Mucosa of descending colon (tissue), 3 donors: ENCODE measurements around the gene PLEKHA5. TPM values are rescaled to one million over a fixed set of nuclear protein-coding genes. Genes with fewer than 3 reads are reported as not detected.
"Not testable (repeated sequence)": the region's sequence is repeated elsewhere in the genome, so short reads cannot be mapped to it uniquely, and the experiment has no call there.

Experiments
- ATAC-seq: fragments of 200-7000 bp; cut with Tn5 transposase; one replicate; pipeline ENCODE4 v1.9.1; 2020; ENCODE audit warnings: mild to moderate bottlenecking, moderate library complexity
- DNase-seq, 3 donors: peaks; one replicate each; pipeline ENCODE4 v3.0.0-alpha.2; 2020
- H3K36me3 ChIP-seq: fragments of 200-600 bp; one replicate; pipeline ENCODE4 v1.8.0; 2021; ENCODE audit warnings: low read depth, mild to moderate bottlenecking
- H3K4me1 ChIP-seq: fragments of 200-600 bp; one replicate; pipeline ENCODE4 v1.8.0; 2021; ENCODE audit warnings: low read depth, mild to moderate bottlenecking
- H3K4me3 ChIP-seq: fragments of 200-600 bp; one replicate; pipeline ENCODE4 v1.8.0; 2021; ENCODE audit warnings: mild to moderate bottlenecking
- H3K9me3 ChIP-seq: fragments of 200-600 bp; one replicate; pipeline ENCODE4 v1.8.0; 2021; ENCODE audit warnings: mild to moderate bottlenecking
- CTCF ChIP-seq: fragments of 200-600 bp; IDR thresholded peaks from one replicate; pipeline ENCODE4 v1.8.0; 2022; ENCODE audit warnings: antibody characterized with exemption, mild to moderate bottlenecking
- intact Hi-C, 2 donors: fragments of 100-400 bp; cut with DNase I in 1 of 2; cut with micrococcal nuclease in 1 of 2; formaldehyde crosslinking; loops; one replicate each; pipeline versions ENCODE4 v1.11.0 to v1.11.1; 2022; cut with DNase I, micrococcal nuclease
- total RNA-seq, 3 donors: library from RNA; stranded (reverse); fragmentation: NEBNext Ultra II Directional in 2 of 3; extraction: Animal tissue kit (Norgen Biotek cat#: 25700) in 2 of 3; gene quantifications; one replicate each; pipeline versions ENCODE4 v1.2.1 to v1.2.4, GENCODE V29; 2021 to 2023
- donor health status: DM: no; HTN: no; CAD: no; lungs with moderate emphysema.
- donor health status: DM: no; HTN: no; CAD: no.
- donor health status: DM: no; HTN: yes; CAD: no.

Gene PLEKHA5
- total RNA-seq, 3 donors from 2014 or later = 29.6 to 47.9 (median 36.5) TPM

GRCh38 chr12:19338405-19338804, 208.9 kb downstream of the PLEKHA5 start:
- H3K4me3 ChIP-seq = no peak overlapping the region
- DNase-seq (no peak), ATAC-seq (no peak)
- intact Hi-C loops = no loop called here
- H3K36me3 ChIP-seq = no peaks in the 10 kb centered on the region
- H3K9me3 ChIP-seq = peaks cover 6% of the 10 kb centered on the region
- no peaks in the 10 kb centered on the region for H3K4me1 ChIP-seq
- TF ChIP-seq CTCF = no peak

- ATAC-seq, DNase-seq, H3K36me3 ChIP-seq, H3K4me1 ChIP-seq, intact Hi-C loops, H3K4me3 ChIP-seq, H3K9me3 ChIP-seq: not testable (repeated sequence)
Observed at GRCh38 chr12:19350850-19351249, 221.3 kb downstream of the PLEKHA5 start.

- no peaks in the 10 kb centered on the region for H3K36me3 ChIP-seq
- no peak for TF ChIP-seq CTCF
- ATAC-seq (no peak), DNase-seq (no peak)
- H3K4me1 ChIP-seq = no peaks in the 10 kb centered on the region
- H3K4me3 ChIP-seq = no peak overlapping the region
- intact Hi-C loops = no loop called here
- H3K9me3 ChIP-seq = no peaks in the 10 kb centered on the region
Observed at GRCh38 chr12:19351346-19351745, 221.8 kb downstream of the PLEKHA5 start.

GRCh38 chr12:19369691-19370148, 240.2 kb downstream of the PLEKHA5 start:
- H3K36me3 ChIP-seq = peaks cover 8% of the 10 kb centered on the region
- no peak overlapping the region for H3K4me3 ChIP-seq
- H3K9me3 ChIP-seq = no peaks in the 10 kb centered on the region
- no peak for ATAC-seq
- no peaks in the 10 kb centered on the region for H3K4me1 ChIP-seq
- no peak for TF ChIP-seq CTCF
- intact Hi-C loops = no loop called here
- no peak for DNase-seq

- no peak for ATAC-seq
- intact Hi-C loops = no loop called here
- no peak for DNase-seq
- no peaks in the 10 kb centered on the region for H3K9me3 ChIP-seq
- no peak for TF ChIP-seq CTCF
- peaks cover 4% of the 10 kb centered on the region for H3K36me3 ChIP-seq
- no peaks in the 10 kb centered on the region for H3K4me1 ChIP-seq
- H3K4me3 ChIP-seq = no peak overlapping the region
Observed at GRCh38 chr12:19373586-19373985, 244.1 kb downstream of the PLEKHA5 start.

GRCh38 chr12:19375888-19376287, 246.4 kb downstream of the PLEKHA5 start:
- no peak overlapping the region for H3K4me3 ChIP-seq
- DNase-seq (no peak), ATAC-seq (no peak)
- H3K36me3 ChIP-seq = no peaks in the 10 kb centered on the region
- intact Hi-C loops = no loop called here
- H3K9me3 ChIP-seq = no peaks in the 10 kb centered on the region
- no peaks in the 10 kb centered on the region for H3K4me1 ChIP-seq
- no peak for TF ChIP-seq CTCF
